NCI-H2107 treated with DMSO at 0.1 percent for 48 hours (cell line): ENCODE data around the gene PKP3.
"Not testable (repeated sequence)": the region's sequence is repeated elsewhere in the genome, so short reads cannot be mapped to it uniquely, and the experiment has no call there.

Source experiments
- DNase-seq: peaks from one replicate; lab custom pipeline; 2025; ENCODE audit not compliant: unreplicated experiment; lab: John Stamatoyannopoulos, UW

Gene PKP3

GRCh38 chr11:408154-409007, 14.4 kb downstream of the PKP3 start:
- DNase-seq = no peak

- DNase-seq = no peak
These were observed 15.1 kb downstream of the PKP3 start for GRCh38 chr11:409008-409599.

- DNase-seq = no peak
These were observed 15.8 kb downstream of the PKP3 start for GRCh38 chr11:409600-410483.

- not testable (repeated sequence) for DNase-seq
These were observed 16.7 kb downstream of the PKP3 start for GRCh38 chr11:410711-411110.

GRCh38 chr11:411520-411919, 17.5 kb downstream of the PKP3 start:
- DNase-seq = not testable (repeated sequence)

- no peak for DNase-seq
These were observed 18.7 kb downstream of the PKP3 start for GRCh38 chr11:412641-413119.

- no peak for DNase-seq
These were observed 19.4 kb downstream of the PKP3 start for GRCh38 chr11:413120-414081.

- DNase-seq = no peak
These were observed 20.4 kb downstream of the PKP3 start for GRCh38 chr11:414318-414857.

- DNase-seq = no peak
These were observed 21.6 kb downstream of the PKP3 start for GRCh38 chr11:415640-416041.

GRCh38 chr11:416051-416756, 22.2 kb downstream of the PKP3 start:
- DNase-seq = no peak

GRCh38 chr11:416757-417621, 23.0 kb downstream of the PKP3 start:
- DNase-seq = peak; percentile 15

- no peak for DNase-seq
These were observed 23.8 kb downstream of the PKP3 start for GRCh38 chr11:417652-418342.

GRCh38 chr11:418343-419247, 24.6 kb downstream of the PKP3 start:
- DNase-seq = no peak

GRCh38 chr11:419248-420005, 25.4 kb downstream of the PKP3 start:
- DNase-seq = no peak

- DNase-seq = no peak
These were observed 26.3 kb downstream of the PKP3 start for GRCh38 chr11:420054-420910.
